ENCODE results near the gene CLHC1. TPM values are rescaled to one million over a fixed set of nuclear protein-coding genes. Genes with fewer than 3 reads are reported as not detected.

The CLHC1 gene
- total RNA-seq, 1 donor from 2014 or later, result 7.5 TPM

DNA sequence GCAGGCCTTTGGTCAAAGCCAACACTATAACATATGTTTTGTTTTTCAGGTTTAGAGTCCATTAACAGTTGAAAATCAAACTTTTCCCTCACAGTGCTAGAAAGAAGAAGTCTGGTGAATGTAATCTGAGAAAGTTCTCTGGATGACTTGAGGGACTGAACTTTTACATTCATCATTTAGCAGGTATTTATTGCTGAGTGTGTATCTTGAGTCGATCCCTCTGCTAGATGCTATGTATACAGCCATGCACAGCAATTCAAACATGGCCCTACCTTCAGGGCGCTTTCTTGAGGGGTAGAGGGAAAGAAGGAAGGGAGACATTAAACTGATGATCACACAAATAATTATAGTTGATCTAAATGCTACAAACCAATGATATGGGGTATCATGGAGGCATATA is 89.6 kb downstream of the CLHC1 start:
- no peak overlapping the region for H3K27ac ChIP-seq (replicated peaks)
- DNase-seq, result no peak
- intact Hi-C loops (cut with micrococcal nuclease), result no loop called here
- H3K27me3 ChIP-seq (ENCODE audit: low read depth), result no peaks in the 10 kb centered on the region
- TF ChIP-seq, protein P1, sequence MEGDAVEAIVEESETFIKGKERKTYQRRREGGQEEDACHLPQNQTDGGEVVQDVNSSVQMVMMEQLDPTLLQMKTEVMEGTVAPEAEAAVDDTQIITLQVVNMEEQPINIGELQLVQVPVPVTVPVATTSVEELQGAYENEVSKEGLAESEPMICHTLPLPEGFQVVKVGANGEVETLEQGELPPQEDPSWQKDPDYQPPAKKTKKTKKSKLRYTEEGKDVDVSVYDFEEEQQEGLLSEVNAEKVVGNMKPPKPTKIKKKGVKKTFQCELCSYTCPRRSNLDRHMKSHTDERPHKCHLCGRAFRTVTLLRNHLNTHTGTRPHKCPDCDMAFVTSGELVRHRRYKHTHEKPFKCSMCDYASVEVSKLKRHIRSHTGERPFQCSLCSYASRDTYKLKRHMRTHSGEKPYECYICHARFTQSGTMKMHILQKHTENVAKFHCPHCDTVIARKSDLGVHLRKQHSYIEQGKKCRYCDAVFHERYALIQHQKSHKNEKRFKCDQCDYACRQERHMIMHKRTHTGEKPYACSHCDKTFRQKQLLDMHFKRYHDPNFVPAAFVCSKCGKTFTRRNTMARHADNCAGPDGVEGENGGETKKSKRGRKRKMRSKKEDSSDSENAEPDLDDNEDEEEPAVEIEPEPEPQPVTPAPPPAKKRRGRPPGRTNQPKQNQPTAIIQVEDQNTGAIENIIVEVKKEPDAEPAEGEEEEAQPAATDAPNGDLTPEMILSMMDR (IDR thresholded peaks at IDR 0.05; ENCODE audit: borderline replicate concordance), result no peak
- no peak overlapping the region for H3K4me3 ChIP-seq
- H3K9me3 ChIP-seq (replicated peaks), result no peaks in the 10 kb centered on the region
- H3K4me1 ChIP-seq, result peaks cover under 1% of the 10 kb centered on the region
- no peaks in the 10 kb centered on the region for H3K36me3 ChIP-seq

DNA sequence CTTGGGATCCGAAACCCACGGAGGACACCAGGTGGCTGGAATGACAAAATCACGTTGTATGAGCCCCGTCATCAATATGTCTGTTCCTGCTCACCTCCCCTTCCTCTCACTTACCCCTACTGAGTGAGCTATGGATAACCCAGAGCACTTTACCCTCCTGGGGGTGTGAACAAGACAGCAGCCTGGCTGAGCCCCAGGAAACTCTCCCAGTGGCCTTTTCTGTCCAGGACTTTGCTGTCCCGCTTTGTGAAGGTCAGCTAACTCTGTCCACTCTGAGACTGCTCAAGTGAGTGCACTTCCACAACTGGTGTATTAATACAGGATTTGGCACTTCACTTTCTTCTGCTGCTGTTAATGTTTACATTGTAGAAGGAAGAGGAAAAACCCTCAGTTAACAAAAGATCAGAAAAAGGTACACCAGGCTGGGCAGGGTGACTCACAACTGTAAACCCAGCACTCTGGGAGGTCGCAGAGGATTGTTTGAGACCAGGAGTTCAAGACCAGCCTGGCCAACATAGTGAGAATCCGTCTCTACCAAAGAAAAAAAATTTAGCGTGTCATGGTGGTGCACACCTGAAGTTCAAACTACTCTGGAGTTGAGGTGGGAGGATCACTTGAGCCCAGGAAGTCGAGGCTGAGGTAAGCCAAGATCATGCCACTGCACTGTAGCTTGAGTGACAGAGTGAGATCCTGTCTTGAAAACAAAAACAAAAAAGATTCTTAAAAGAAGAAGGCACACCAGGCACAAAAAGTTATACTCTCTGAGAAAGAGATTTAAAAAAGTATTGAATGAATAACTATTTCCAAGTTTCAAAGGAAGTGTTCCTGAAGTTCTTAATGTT is 90.3 kb downstream of the CLHC1 start:
- DNase-seq, result no peak

DNA sequence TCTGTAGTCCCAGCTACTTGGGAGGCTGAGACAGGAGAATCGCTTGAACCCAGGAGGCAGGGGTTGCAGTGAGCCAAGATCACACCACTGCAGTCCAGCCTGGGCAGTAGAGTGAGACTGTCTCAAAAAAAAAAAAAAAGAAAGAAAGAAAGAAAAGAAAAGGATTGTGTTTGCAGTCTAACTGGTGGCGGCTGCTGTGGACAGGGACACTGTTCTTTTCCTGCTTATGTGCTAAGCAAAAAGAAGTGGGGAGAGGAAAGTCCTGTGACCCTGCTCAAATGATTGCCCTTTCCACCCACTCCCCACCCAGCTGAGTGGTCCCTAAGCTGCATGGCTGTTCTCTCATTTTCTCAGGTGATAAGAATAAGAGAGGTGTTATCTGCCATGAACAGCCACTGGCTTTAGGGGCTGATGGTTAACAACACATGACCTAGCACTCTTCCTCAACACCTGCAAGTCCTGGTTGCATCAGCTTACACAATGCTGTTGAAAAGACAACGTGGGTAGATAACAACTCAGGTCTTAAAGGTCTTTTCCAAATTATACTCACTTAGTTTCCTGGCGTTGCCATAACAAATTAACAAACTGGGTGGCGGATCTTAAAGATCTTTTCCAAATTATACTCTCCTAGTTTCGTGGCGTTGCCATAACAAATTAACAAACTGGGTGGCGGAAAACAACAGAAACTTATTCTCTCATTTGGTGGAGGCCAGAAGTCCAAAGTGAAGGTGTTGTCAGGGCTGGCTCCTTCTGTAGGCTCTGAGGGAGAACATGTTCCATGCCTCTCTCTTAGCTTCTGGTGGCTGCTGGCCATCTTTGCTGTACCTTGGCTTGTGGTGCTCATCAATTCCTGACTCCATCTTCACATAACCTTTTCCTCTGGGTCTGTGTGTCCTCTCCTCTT is 91.5 kb downstream of the CLHC1 start:
- Histone ChIP-seq H3K36me3 (no peaks in the 10 kb centered on the region), H3K27ac (replicated peaks) (no peak overlapping the region), H3K9me3 (replicated peaks) (no peaks in the 10 kb centered on the region), H3K4me1 (peaks cover 5% of the 10 kb centered on the region), H3K4me3 (no peak overlapping the region), H3K27me3 (ENCODE audit: low read depth) (no peaks in the 10 kb centered on the region)
- DNase-seq, result no peak
- TF ChIP-seq, protein P1 (IDR thresholded peaks at IDR 0.05; ENCODE audit: borderline replicate concordance), result no peak
- intact Hi-C loops (cut with micrococcal nuclease), result no loop called here

More for the DNA sequence above, 90.3 kb downstream of the CLHC1 start:
- Histone ChIP-seq H3K27ac (replicated peaks) (no peak overlapping the region), H3K27me3 (ENCODE audit: low read depth) (no peaks in the 10 kb centered on the region), H3K4me1 (peaks cover 5% of the 10 kb centered on the region), H3K4me3 (no peak overlapping the region), H3K36me3 (no peaks in the 10 kb centered on the region), H3K9me3 (replicated peaks) (no peaks in the 10 kb centered on the region)
- TF ChIP-seq, protein P1 (IDR thresholded peaks at IDR 0.05; ENCODE audit: borderline replicate concordance), result no peak
- intact Hi-C loops (cut with micrococcal nuclease), result no loop called here

DNA sequence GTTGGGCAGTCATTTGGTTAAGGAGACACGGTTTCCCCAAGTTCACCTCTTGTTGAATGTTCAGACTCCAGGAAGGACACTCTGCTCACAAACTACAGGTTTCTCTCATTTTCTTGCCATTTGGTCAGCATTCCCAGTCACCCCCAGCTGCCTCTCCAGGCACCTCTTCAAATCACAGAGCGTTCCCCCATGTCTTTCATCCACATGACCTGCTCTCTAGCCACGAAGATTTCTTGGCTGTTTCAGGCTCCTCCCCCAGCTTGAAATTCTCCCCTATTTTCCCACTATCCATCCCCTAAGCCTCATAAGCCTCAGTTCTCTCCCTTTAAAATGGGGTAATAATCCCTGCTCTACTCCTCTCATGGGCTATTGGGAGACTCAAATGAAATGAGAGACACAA is 92.8 kb downstream of the CLHC1 start:
- Histone ChIP-seq H3K27ac (replicated peaks) (no peak overlapping the region), H3K27me3 (ENCODE audit: low read depth) (no peaks in the 10 kb centered on the region), H3K36me3 (no peaks in the 10 kb centered on the region), H3K4me3 (no peak overlapping the region), H3K9me3 (replicated peaks) (no peaks in the 10 kb centered on the region), H3K4me1 (peaks cover 10% of the 10 kb centered on the region)
- TF ChIP-seq, protein P1 (IDR thresholded peaks at IDR 0.05; ENCODE audit: borderline replicate concordance), result no peak
- no peak for DNase-seq
- intact Hi-C loops (cut with micrococcal nuclease), result no loop called here

DNA sequence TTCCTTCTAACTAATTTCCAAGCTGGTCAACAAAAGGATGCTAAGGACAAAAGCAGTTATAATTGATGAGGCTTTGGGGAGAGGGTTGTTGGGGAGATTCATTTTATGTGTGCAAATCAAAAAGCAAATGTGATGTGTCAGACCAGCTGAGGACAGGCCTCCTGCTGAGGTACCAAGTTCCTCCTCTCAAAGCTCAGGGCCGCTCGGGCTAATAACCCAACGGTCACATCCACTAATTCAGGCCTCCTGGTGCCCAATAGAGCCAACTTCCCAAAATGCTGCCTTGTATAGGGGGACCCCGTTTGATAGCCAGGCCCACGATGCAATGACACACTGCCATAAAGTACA is 93.2 kb downstream of the CLHC1 start:
- TF ChIP-seq, protein P1 (IDR thresholded peaks at IDR 0.05; ENCODE audit: borderline replicate concordance), result no peak
- H3K27ac ChIP-seq (replicated peaks), result no peak overlapping the region
- no peak overlapping the region for H3K4me3 ChIP-seq
- DNase-seq, result no peak
- H3K27me3 ChIP-seq (ENCODE audit: low read depth), result no peaks in the 10 kb centered on the region
- no peaks in the 10 kb centered on the region for H3K9me3 ChIP-seq (replicated peaks)
- H3K4me1 ChIP-seq, result peaks cover 15% of the 10 kb centered on the region
- no peaks in the 10 kb centered on the region for H3K36me3 ChIP-seq
- intact Hi-C loops (cut with micrococcal nuclease), result no loop called here
